Left kidney (tissue), 1 donor: Measurements from ENCODE around the gene ZSCAN25. TPM values are rescaled to one million over a fixed set of nuclear protein-coding genes. Genes with fewer than 3 reads are reported as not detected.

Experiments used
- polyA plus RNA-seq: library from polyadenylated mRNA; unstranded; fragments of 120-200 nt; gene quantifications from one replicate; pipeline ENCODE4 v1.2.1, GENCODE V29; 2013; ENCODE audit not compliant: insufficient read length

ZSCAN25 gene
- polyA plus RNA-seq, 1 donor = 20.4 TPM

Other genes starting within 250 kb of the ZSCAN25 start
- gene ARPC1B, start 242.2 kb upstream of the ZSCAN25 start, polyA plus RNA-seq = 26.9 TPM
- 137 TPM for gene PDAP1, start 208.3 kb upstream of the ZSCAN25 start, polyA plus RNA-seq
- 109 TPM for gene BUD31, start 208.0 kb upstream of the ZSCAN25 start, polyA plus RNA-seq
- gene PTCD1, start 178.1 kb upstream of the ZSCAN25 start, polyA plus RNA-seq = 6.0 TPM
- gene CPSF4, start 178.0 kb upstream of the ZSCAN25 start, polyA plus RNA-seq = 41.8 TPM
- 421 TPM for gene ATP5MF, start 150.8 kb upstream of the ZSCAN25 start, polyA plus RNA-seq
- gene ZNF789, start 144.1 kb upstream of the ZSCAN25 start, polyA plus RNA-seq = 75.5 TPM
- 18.6 TPM for gene ZNF394, start 116.7 kb upstream of the ZSCAN25 start, polyA plus RNA-seq
- gene ZKSCAN5, start 112.3 kb upstream of the ZSCAN25 start, polyA plus RNA-seq = 16.8 TPM
- 16.2 TPM for gene FAM200A, start 64.8 kb upstream of the ZSCAN25 start, polyA plus RNA-seq
- gene ZNF655, start 58.3 kb upstream of the ZSCAN25 start, polyA plus RNA-seq = 114 TPM
- 2.3 TPM for gene TMEM225B, start 18.7 kb upstream of the ZSCAN25 start, polyA plus RNA-seq
- 2.7 TPM for gene CYP3A5, start 63.0 kb downstream of the ZSCAN25 start, polyA plus RNA-seq
- gene CYP3A7, start 118.2 kb downstream of the ZSCAN25 start, polyA plus RNA-seq = 1.2 TPM
- 0.42 TPM for gene CYP3A4, start 167.2 kb downstream of the ZSCAN25 start, polyA plus RNA-seq
- gene CYP3A43, start 211.1 kb downstream of the ZSCAN25 start, polyA plus RNA-seq = 0.38 TPM